ENCODE results near the gene PARL. TPM values are rescaled to one million over a fixed set of nuclear protein-coding genes. Genes with fewer than 3 reads are reported as not detected.

PARL gene
- total and polyA plus RNA-seq, 2 donors (not counting 1 experiment from before 2014, with no cell fraction given) = 23.5 to 46.7 TPM

DNA sequence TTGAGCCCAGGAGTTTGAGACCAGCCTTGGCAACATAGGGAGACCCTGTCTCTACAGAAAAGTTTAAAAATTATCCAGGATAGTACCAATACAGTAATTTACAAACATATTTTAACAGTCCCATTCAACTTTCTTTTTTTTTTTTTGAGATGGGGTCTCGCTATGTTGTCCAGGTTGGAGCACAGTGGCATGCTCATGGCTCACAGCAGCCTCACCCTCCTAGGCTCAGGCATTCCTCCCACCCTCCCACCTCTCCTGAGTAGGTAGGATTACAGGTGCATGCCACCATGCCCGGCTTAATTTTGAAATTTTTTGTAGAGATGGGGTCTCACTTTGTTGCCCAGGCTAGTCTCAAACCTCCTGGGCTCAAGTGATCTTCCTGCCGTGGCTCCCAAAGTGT lies 46.8 kb downstream of the PARL start:
- no peak for DNase-seq
- ATAC-seq (ENCODE audit: low read depth) = no peak
- no peaks in the 10 kb centered on the region for H3K9me3 Mint-ChIP-seq (ENCODE audit: insufficient read depth)
- no peaks in the 10 kb centered on the region for H3K79me2 ChIP-seq (ENCODE audit: control insufficient read depth, insufficient read depth, low read length)
- H3K4me2 ChIP-seq (replicated peaks; ENCODE audit: low read depth, low read length, poor library complexity, severe bottlenecking) = no peak overlapping the region
- H3K9me3 ChIP-seq (ENCODE audit: control extremely low read depth in 1 of 3, control insufficient read depth in 2 of 3, insufficient read depth in 1 of 3, low read length in 2 of 3) = no peaks in the 10 kb centered on the region
- no peaks in the 10 kb centered on the region for H3K27me3 ChIP-seq (replicated peaks in 1 of 4; ENCODE audit: control extremely low read depth in 1 of 4, control insufficient read depth in 3 of 4, insufficient read depth in 4 of 4, low read length in 3 of 4)
- ChIA-PET CTCF (no interaction called here), POLR2A (no interaction called here)
- no peak overlapping the region for H3K4me3 ChIP-seq (ENCODE audit: control extremely low read depth in 1 of 5, extremely low read depth in 1 of 5, insufficient read depth in 1 of 5, low read depth in 2 of 5, low read length in 4 of 5)
- WGBS (ENCODE audit: insufficient coverage) = 100% methylated on average over 2 of the region's 3 CpGs
- no peak overlapping the region for H2AFZ ChIP-seq (ENCODE audit: insufficient read depth, low read depth, low read length, poor library complexity, severe bottlenecking)
- no peak overlapping the region for H3K4me3 Mint-ChIP-seq
- H4K20me1 ChIP-seq (ENCODE audit: control insufficient read depth, insufficient read depth, low read length, poor library complexity, severe bottlenecking) = no peaks in the 10 kb centered on the region
- no peaks in the 10 kb centered on the region for H3K4me1 Mint-ChIP-seq
- TF ChIP-seq EZH2 (IDR thresholded peaks at IDR 0.05; ENCODE audit: borderline replicate concordance, insufficient read depth, low read depth, low read length, poor library complexity, severe bottlenecking) = no peak
- TF ChIP-seq, protein P1, sequence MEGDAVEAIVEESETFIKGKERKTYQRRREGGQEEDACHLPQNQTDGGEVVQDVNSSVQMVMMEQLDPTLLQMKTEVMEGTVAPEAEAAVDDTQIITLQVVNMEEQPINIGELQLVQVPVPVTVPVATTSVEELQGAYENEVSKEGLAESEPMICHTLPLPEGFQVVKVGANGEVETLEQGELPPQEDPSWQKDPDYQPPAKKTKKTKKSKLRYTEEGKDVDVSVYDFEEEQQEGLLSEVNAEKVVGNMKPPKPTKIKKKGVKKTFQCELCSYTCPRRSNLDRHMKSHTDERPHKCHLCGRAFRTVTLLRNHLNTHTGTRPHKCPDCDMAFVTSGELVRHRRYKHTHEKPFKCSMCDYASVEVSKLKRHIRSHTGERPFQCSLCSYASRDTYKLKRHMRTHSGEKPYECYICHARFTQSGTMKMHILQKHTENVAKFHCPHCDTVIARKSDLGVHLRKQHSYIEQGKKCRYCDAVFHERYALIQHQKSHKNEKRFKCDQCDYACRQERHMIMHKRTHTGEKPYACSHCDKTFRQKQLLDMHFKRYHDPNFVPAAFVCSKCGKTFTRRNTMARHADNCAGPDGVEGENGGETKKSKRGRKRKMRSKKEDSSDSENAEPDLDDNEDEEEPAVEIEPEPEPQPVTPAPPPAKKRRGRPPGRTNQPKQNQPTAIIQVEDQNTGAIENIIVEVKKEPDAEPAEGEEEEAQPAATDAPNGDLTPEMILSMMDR (IDR thresholded peaks at IDR 0.05) = no peak
- intact Hi-C loops (cut with micrococcal nuclease) = no loop called here
- no peak overlapping the region for H3K9ac ChIP-seq (ENCODE audit: low read length)
- H3K27ac ChIP-seq (ENCODE audit: low read length in 2 of 2) = no peak overlapping the region
- H3K4me1 ChIP-seq (ENCODE audit: control insufficient read depth in 2 of 2, insufficient read depth in 2 of 2, low read length in 2 of 2) = no peaks in the 10 kb centered on the region
- peaks cover 3 to 69% of the 10 kb centered on the region in 2 experiments for H3K36me3 ChIP-seq (replicated peaks in 1 of 2; ENCODE audit: control extremely low read depth in 1 of 2, control insufficient read depth in 1 of 2, extremely low read depth in 1 of 2, insufficient read depth in 2 of 2, low read length in 1 of 2)
- no peaks in the 10 kb centered on the region for H3K27me3 Mint-ChIP-seq
- no peak overlapping the region for H3K27ac Mint-ChIP-seq

DNA sequence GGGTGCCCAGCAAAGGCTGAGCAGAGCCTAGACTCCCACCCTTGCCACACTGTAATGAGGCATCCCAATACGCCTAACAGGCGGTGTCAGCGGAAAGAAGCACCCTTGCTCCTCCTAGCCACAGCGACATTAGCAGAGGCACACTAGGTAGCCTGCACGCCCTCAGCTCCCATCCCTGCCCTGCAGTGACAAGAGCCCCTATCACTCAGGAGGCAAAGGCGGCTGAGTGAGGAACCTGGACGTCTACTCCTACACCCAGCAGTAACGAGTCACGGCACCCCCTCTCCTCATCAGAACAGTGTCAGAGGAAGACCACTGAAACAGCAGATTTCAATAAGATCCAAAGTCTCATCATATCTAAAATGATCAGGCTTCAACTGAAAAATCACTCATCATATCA lies 47.3 kb downstream of the PARL start:
- H3K27ac ChIP-seq (ENCODE audit: low read length in 2 of 2) = no peak overlapping the region
- no peak overlapping the region for H3K4me3 ChIP-seq (ENCODE audit: control extremely low read depth in 1 of 5, extremely low read depth in 1 of 5, insufficient read depth in 1 of 5, low read depth in 2 of 5, low read length in 4 of 5)
- H3K9ac ChIP-seq (ENCODE audit: low read length) = no peak overlapping the region
- H3K27me3 ChIP-seq (replicated peaks in 1 of 4; ENCODE audit: control extremely low read depth in 1 of 4, control insufficient read depth in 3 of 4, insufficient read depth in 4 of 4, low read length in 3 of 4) = no peaks in the 10 kb centered on the region
- WGBS (ENCODE audit: insufficient coverage) = 98% methylated on average over 9 of the region's 9 CpGs
- Mint-ChIP-seq H3K9me3 (ENCODE audit: insufficient read depth) (no peaks in the 10 kb centered on the region), H3K4me1 (no peaks in the 10 kb centered on the region), H3K27me3 (no peaks in the 10 kb centered on the region), H3K4me3 (no peak overlapping the region), H3K27ac (no peak overlapping the region)
- no peak for ATAC-seq (ENCODE audit: low read depth)
- TF ChIP-seq, protein P1 (IDR thresholded peaks at IDR 0.05) = no peak
- peaks cover 3 to 74% of the 10 kb centered on the region in 2 experiments for H3K36me3 ChIP-seq (replicated peaks in 1 of 2; ENCODE audit: control extremely low read depth in 1 of 2, control insufficient read depth in 1 of 2, extremely low read depth in 1 of 2, insufficient read depth in 2 of 2, low read length in 1 of 2)
- H3K79me2 ChIP-seq (ENCODE audit: control insufficient read depth, insufficient read depth, low read length) = no peaks in the 10 kb centered on the region
- no peak for DNase-seq
- H2AFZ ChIP-seq (ENCODE audit: insufficient read depth, low read depth, low read length, poor library complexity, severe bottlenecking) = no peak overlapping the region
- H3K9me3 ChIP-seq (ENCODE audit: control extremely low read depth in 1 of 3, control insufficient read depth in 2 of 3, insufficient read depth in 1 of 3, low read length in 2 of 3) = no peaks in the 10 kb centered on the region
- no peaks in the 10 kb centered on the region for H3K4me1 ChIP-seq (ENCODE audit: control insufficient read depth in 2 of 2, insufficient read depth in 2 of 2, low read length in 2 of 2)
- H4K20me1 ChIP-seq (ENCODE audit: control insufficient read depth, insufficient read depth, low read length, poor library complexity, severe bottlenecking) = no peaks in the 10 kb centered on the region
- no peak overlapping the region for H3K4me2 ChIP-seq (replicated peaks; ENCODE audit: low read depth, low read length, poor library complexity, severe bottlenecking)
- intact Hi-C loops (cut with micrococcal nuclease) = no loop called here
- POLR2A ChIA-PET = no interaction called here
- CTCF ChIA-PET = no interaction called here
